Lower leg skin (tissue), 4 donors: ENCODE data around the gene ITPA. TPM values are rescaled to one million over a fixed set of nuclear protein-coding genes. Genes with fewer than 3 reads are reported as not detected.

Experiments
- DNase-seq, 2 donors: peaks; one replicate each; pipeline ENCODE4 v3.0.0-alpha.2; 2019; ENCODE audit warnings: low spot score in 2 of 2
- H3K4me3 ChIP-seq: fragments of 200-600 bp; sonication (generic); 2 replicates; pipeline ENCODE4 v1.5.1; 2017; ENCODE audit warnings: mild to moderate bottlenecking, low read depth; ENCODE audit not compliant: poor library complexity, severe bottlenecking
- CTCF ChIP-seq, 3 donors: fragments of 450-650 bp; IDR thresholded peaks; one replicate each; pipeline ENCODE4 v1.5.1; 2016; ENCODE audit warnings: antibody characterized with exemption in 3 of 3, mild to moderate bottlenecking in 3 of 3, moderate library complexity in 2 of 3
- POLR2A ChIP-seq, 2 donors: fragments of 450-650 bp; IDR thresholded peaks; one replicate each; pipeline ENCODE4 v1.6.1; 2016 to 2017; ENCODE audit warnings: antibody characterized with exemption in 2 of 2, mild to moderate bottlenecking in 1 of 2, moderate library complexity in 1 of 2
- WGBS, 2 donors: methylation state at CpG; one replicate each; pipeline ENCODE4 v1.1.5; 2018; 5-methylcytosine and 5-hydroxymethylcytosine counted together
- intact Hi-C: fragments of 100-400 bp; cut with DNase I; formaldehyde crosslinking; loops from one replicate; pipeline ENCODE4 v1.15.0; 2023; ENCODE audit warnings: low total_unique reads
- total RNA-seq, 4 donors: library from RNA; depleted of rRNA; stranded (reverse); fragments of >200 nt; gene quantifications; one replicate each; pipeline ENCODE4 v1.1.0, GENCODE V29; 2016

Gene ITPA
- total RNA-seq, 4 donors from 2014 or later: 39.3 to 55.8 (median 46.8) TPM

- intact Hi-C loops: loop anchor here (10.0 kb wide), 1 partner anchor 90 kb away; no protein-coding TSS in a partner anchor
- no peak for DNase-seq
- 88 to 90% methylated on average over 8 of the region's 8 CpGs for WGBS, 2 donors
- no peak overlapping the region for H3K4me3 ChIP-seq
- TF ChIP-seq CTCF (IDR thresholded peaks at IDR 0.05) (no peak), POLR2A (IDR thresholded peaks at IDR 0.05) (no peak)
Measured at GRCh38 chr20:3224681-3225421, 15.6 kb downstream of the ITPA start.

- intact Hi-C loops: loop anchor here (10.0 kb wide), 1 partner anchor 89 kb away; no protein-coding TSS in a partner anchor
- 91 to 92% methylated on average over 9 to 10 of the region's 10 CpGs for whole genome bisulfite sequencing, 2 donors
- DNase-seq: no peak
- TF ChIP-seq POLR2A (IDR thresholded peaks at IDR 0.05): no peak
- no peak for TF ChIP-seq CTCF (IDR thresholded peaks at IDR 0.05)
- H3K4me3 ChIP-seq: no peak overlapping the region
Measured at GRCh38 chr20:3226093-3226492, 16.8 kb downstream of the ITPA start.

- intact Hi-C loops: loop anchor here (10.0 kb wide), 1 partner anchor 88 kb away; no protein-coding TSS in a partner anchor
- TF ChIP-seq CTCF (IDR thresholded peaks at IDR 0.05): no peak
- TF ChIP-seq POLR2A (IDR thresholded peaks at IDR 0.05): no peak
- whole genome bisulfite sequencing, 2 donors: 96 to 98% methylated on average over 14 of the region's 14 CpGs
- no peak for DNase-seq
- no peak overlapping the region for H3K4me3 ChIP-seq
Measured at GRCh38 chr20:3226864-3227263, 17.6 kb downstream of the ITPA start.

GRCh38 chr20:3227506-3227905, 18.2 kb downstream of the ITPA start:
- intact Hi-C loops: loop anchor here (10.0 kb wide), 1 partner anchor 87 kb away; no protein-coding TSS in a partner anchor
- no peak for TF ChIP-seq CTCF (IDR thresholded peaks at IDR 0.05)
- TF ChIP-seq POLR2A (IDR thresholded peaks at IDR 0.05): no peak
- no peak for DNase-seq
- WGBS, 2 donors: 67 to 76% methylated on average over 7 of the region's 7 CpGs
- no peak overlapping the region for H3K4me3 ChIP-seq

- intact Hi-C loops: loop anchor here (10.0 kb wide), 1 partner anchor 87 kb away; no protein-coding TSS in a partner anchor
- no peak for DNase-seq
- 80 to 84% methylated on average over 38 to 40 of the region's 42 CpGs for WGBS, 2 donors
- H3K4me3 ChIP-seq: no peak overlapping the region
- TF ChIP-seq CTCF (IDR thresholded peaks at IDR 0.05) (no peak), POLR2A (IDR thresholded peaks at IDR 0.05) (no peak)
Measured at GRCh38 chr20:3227936-3228749, 18.8 kb downstream of the ITPA start.
